Skeletal muscle satellite cell (primary cell): ENCODE results near the gene ARPC2.

Source experiments
- H3K27me3 ChIP-seq: 2 replicates; pipeline ENCODE4 v1.7.0; 2013; ENCODE audit warnings: low read length; ENCODE audit not compliant: control insufficient read depth, insufficient read depth
- H3K36me3 ChIP-seq: 2 replicates; pipeline ENCODE4 v1.7.0; 2013; ENCODE audit warnings: mild to moderate bottlenecking, control low read depth, low read length; ENCODE audit not compliant: insufficient read depth
- H3K4me1 ChIP-seq: 2 replicates; pipeline ENCODE4 v1.7.0; 2013; ENCODE audit warnings: low read length; ENCODE audit not compliant: control insufficient read depth, insufficient read depth
- H3K4me2 ChIP-seq: 2 replicates; pipeline ENCODE4 v1.7.0; 2013; ENCODE audit warnings: mild to moderate bottlenecking, low read length
- H3K4me3 ChIP-seq: 2 replicates; pipeline ENCODE4 v1.7.0; 2013; ENCODE audit warnings: low read length
- H3K9ac ChIP-seq: 2 replicates; pipeline ENCODE4 v1.7.0; 2013; ENCODE audit warnings: mild to moderate bottlenecking, low read depth, low read length, moderate library complexity
- H3K9me3 ChIP-seq: replicated peaks from 2 replicates; pipeline ENCODE4 v1.7.0; 2013; ENCODE audit warnings: mild to moderate bottlenecking, control low read depth, low read length

The ARPC2 gene

GRCh38 chr2:218257390-218257981, 40.5 kb downstream of the ARPC2 start:
- Histone ChIP-seq H3K4me2 (no peak overlapping the region), H3K4me1 (peaks cover 21% of the 10 kb centered on the region), H3K27me3 (no peaks in the 10 kb centered on the region), H3K36me3 (peaks cover 46% of the 10 kb centered on the region), H3K9ac (no peak overlapping the region), H3K4me3 (no peak overlapping the region), H3K9me3 (no peaks in the 10 kb centered on the region)

- H3K4me2 ChIP-seq: no peak overlapping the region
- H3K9ac ChIP-seq: no peak overlapping the region
- peaks cover 37% of the 10 kb centered on the region for H3K36me3 ChIP-seq
Measured at GRCh38 chr2:218259099-218259961, 42.3 kb downstream of the ARPC2 start.

DNA sequence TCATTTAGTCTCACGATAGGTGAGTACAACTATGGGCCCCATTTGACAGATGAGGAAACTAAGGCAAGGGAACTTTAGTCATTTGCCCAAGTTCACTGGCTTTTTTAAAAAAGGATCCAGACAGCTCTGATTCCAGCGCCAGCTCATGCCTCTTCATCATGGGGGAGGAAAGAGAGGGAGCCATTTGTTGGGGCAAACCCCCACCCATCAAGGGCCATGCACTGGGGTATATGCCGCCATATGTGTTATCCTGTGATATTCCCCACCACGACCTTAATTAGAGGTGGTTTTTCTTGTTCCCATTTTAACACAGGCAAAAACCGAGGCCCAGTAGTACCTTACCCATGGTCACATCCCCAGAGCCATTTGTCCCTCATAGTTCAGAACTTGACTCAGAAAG, 43.2 kb downstream of the ARPC2 start:
- no peak overlapping the region for H3K4me2 ChIP-seq
- no peaks in the 10 kb centered on the region for H3K9me3 ChIP-seq
- no peaks in the 10 kb centered on the region for H3K27me3 ChIP-seq
- peaks cover 37% of the 10 kb centered on the region for H3K36me3 ChIP-seq
- no peak overlapping the region for H3K4me3 ChIP-seq
- H3K9ac ChIP-seq: no peak overlapping the region
- H3K4me1 ChIP-seq: peaks cover 12% of the 10 kb centered on the region

More at GRCh38 chr2:218259099-218259961, 42.3 kb downstream of the ARPC2 start:
- Histone ChIP-seq H3K9me3 (no peaks in the 10 kb centered on the region), H3K4me1 (peaks cover 12% of the 10 kb centered on the region), H3K27me3 (no peaks in the 10 kb centered on the region), H3K4me3 (no peak overlapping the region)

- H3K27me3 ChIP-seq: no peaks in the 10 kb centered on the region
- no peaks in the 10 kb centered on the region for H3K9me3 ChIP-seq
- H3K36me3 ChIP-seq: peaks cover 37% of the 10 kb centered on the region
- no peak within 1 kb of the TSS for H3K4me2 ChIP-seq
- peaks cover 12% of the 10 kb centered on the region for H3K4me1 ChIP-seq
- H3K9ac ChIP-seq: no peak within 1 kb of the TSS
- no peak within 1 kb of the TSS for H3K4me3 ChIP-seq
Measured at GRCh38 chr2:218260742-218261422, 43.9 kb downstream of the ARPC2 start, which contains the start of gene GPBAR1. Gene GPBAR1, plus strand, starts transcription at chr2:218261015. Its CDS starts 1,710 bp downstream, at chr2:218262725.

GRCh38 chr2:218261423-218262236, 44.6 kb downstream of the ARPC2 start:
- Histone ChIP-seq H3K4me3 (no peak overlapping the region), H3K9ac (no peak overlapping the region)

DNA sequence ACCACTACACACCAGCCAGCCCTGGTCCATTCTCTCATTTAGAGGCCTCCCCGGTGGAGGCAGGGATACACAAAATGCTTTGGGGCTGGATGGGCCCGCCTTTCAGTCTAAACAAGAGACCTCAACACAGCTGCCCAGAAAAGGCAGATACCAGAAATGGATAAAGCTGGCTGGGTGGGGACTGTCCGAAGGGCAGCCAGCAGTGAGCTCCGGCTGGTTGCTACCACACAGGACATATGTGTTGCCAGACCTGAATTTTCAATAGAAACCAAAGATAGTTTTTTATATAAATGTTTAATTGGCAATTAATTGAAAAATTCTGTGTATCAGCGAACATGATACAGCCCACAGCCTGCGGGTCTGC, 45.2 kb downstream of the ARPC2 start:
- Histone ChIP-seq H3K36me3 (peaks cover 41% of the 10 kb centered on the region), H3K4me1 (peaks cover 12% of the 10 kb centered on the region), H3K4me3 (no peak overlapping the region), H3K27me3 (no peaks in the 10 kb centered on the region), H3K9ac (no peak overlapping the region), H3K9me3 (no peaks in the 10 kb centered on the region), H3K4me2 (no peak overlapping the region)

More at GRCh38 chr2:218261423-218262236, 44.6 kb downstream of the ARPC2 start:
- peaks cover 12% of the 10 kb centered on the region for H3K4me1 ChIP-seq
- peaks cover 41% of the 10 kb centered on the region for H3K36me3 ChIP-seq
- H3K4me2 ChIP-seq: no peak overlapping the region
- H3K9me3 ChIP-seq: no peaks in the 10 kb centered on the region
- H3K27me3 ChIP-seq: no peaks in the 10 kb centered on the region

DNA sequence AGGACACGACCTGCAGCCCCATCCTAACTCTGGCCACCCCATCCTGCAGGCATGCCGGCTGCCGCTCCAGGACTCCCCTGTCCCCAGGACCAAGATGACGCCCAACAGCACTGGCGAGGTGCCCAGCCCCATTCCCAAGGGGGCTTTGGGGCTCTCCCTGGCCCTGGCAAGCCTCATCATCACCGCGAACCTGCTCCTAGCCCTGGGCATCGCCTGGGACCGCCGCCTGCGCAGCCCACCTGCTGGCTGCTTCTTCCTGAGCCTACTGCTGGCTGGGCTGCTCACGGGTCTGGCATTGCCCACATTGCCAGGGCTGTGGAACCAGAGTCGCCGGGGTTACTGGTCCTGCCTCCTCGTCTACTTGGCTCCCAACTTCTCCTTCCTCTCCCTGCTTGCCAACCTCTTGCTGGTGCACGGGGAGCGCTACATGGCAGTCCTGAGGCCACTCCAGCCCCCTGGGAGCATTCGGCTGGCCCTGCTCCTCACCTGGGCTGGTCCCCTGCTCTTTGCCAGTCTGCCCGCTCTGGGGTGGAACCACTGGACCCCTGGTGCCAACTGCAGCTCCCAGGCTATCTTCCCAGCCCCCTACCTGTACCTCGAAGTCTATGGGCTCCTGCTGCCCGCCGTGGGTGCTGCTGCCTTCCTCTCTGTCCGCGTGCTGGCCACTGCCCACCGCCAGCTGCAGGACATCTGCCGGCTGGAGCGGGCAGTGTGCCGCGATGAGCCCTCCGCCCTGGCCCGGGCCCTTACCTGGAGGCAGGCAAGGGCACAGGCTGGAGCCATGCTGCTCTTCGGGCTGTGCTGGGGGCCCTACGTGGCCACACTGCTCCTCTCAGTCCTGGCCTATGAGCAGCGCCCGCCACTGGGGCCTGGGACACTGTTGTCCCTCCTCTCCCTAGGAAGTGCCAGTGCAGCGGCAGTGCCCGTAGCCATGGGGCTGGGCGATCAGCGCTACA, 45.9 kb downstream of the ARPC2 start:
- peaks cover 40% of the 10 kb centered on the region for H3K36me3 ChIP-seq
- H3K4me1 ChIP-seq: peaks cover 12% of the 10 kb centered on the region
- no peak overlapping the region for H3K9ac ChIP-seq

DNA sequence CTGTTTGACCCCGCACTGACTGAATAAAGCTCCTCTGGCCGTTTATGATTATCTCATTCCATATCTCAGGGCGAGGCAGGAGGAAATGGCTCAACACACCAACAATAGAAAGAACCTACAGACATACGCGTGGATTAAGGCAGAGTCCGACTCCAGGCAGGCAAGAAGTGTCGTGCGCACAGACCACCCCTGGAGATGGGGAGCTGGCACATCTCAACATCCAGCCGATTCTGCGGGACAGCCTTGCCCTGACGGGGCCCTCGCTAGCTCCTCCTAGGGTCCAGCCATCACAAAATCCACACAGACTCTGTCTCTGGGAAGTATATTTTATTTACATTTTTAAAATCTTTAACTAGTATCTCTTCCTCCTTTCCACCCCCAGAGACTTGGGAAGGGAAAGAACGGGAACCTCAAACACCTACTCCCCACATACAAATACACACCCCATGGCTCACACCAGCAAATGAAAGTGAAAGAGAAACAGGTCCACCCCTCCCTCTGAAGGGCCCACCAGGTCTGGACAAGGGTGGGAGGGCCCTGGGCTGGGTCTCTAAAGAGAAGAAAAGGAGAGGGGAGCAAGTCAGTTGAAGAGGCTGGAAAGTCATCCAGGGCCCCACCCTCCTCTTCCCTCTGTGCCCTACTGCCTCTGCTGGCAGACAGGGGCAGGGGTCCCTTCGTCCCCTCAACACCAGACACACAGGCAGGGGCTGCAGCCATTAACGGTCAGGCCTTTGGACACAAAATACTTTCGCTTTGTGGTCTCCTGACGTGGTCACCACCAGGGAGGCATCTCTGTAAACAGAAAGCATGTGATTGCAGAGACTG, 47.0 kb downstream of the ARPC2 start:
- H3K27me3 ChIP-seq: no peaks in the 10 kb centered on the region
- H3K9me3 ChIP-seq: no peaks in the 10 kb centered on the region
- no peak overlapping the region for H3K9ac ChIP-seq
- peaks cover 40% of the 10 kb centered on the region for H3K36me3 ChIP-seq
- H3K4me2 ChIP-seq: no peak overlapping the region
- peaks cover 9% of the 10 kb centered on the region for H3K4me1 ChIP-seq
- no peak overlapping the region for H3K4me3 ChIP-seq

More for the DNA sequence above, 45.9 kb downstream of the ARPC2 start:
- H3K27me3 ChIP-seq: no peaks in the 10 kb centered on the region
- no peak overlapping the region for H3K4me3 ChIP-seq
- H3K9me3 ChIP-seq: no peaks in the 10 kb centered on the region
- H3K4me2 ChIP-seq: no peak overlapping the region

GRCh38 chr2:218264773-218265561, 48.0 kb downstream of the ARPC2 start:
- Histone ChIP-seq H3K27me3 (no peaks in the 10 kb centered on the region), H3K9me3 (no peaks in the 10 kb centered on the region), H3K4me3 (no peak overlapping the region), H3K36me3 (peaks cover 44% of the 10 kb centered on the region), H3K9ac (no peak overlapping the region), H3K4me1 (peaks cover 9% of the 10 kb centered on the region), H3K4me2 (no peak overlapping the region)
